Smooth muscle cell of bladder (primary cell): Measurements from ENCODE around the gene MEF2B. TPM values are rescaled to one million over a fixed set of nuclear protein-coding genes. Genes with fewer than 3 reads are reported as not detected.

Source experiments
- total RNA-seq: library from RNA; depleted of rRNA; stranded (reverse); fragments of >200 nt; gene quantifications from 2 replicates; pipeline ENCODE4 v1.2.3, GENCODE V29; 2014

MEF2B gene
- total RNA-seq = 0.09 and 0.14 TPM in 2 replicates

GRCh38 chr19:19170053-19170872 lies at the start of gene MEF2B:
MEF2B (minus strand) TSS chr19:19170263; CDS start chr19:19150735, 19,528 bp downstream.

DNA sequence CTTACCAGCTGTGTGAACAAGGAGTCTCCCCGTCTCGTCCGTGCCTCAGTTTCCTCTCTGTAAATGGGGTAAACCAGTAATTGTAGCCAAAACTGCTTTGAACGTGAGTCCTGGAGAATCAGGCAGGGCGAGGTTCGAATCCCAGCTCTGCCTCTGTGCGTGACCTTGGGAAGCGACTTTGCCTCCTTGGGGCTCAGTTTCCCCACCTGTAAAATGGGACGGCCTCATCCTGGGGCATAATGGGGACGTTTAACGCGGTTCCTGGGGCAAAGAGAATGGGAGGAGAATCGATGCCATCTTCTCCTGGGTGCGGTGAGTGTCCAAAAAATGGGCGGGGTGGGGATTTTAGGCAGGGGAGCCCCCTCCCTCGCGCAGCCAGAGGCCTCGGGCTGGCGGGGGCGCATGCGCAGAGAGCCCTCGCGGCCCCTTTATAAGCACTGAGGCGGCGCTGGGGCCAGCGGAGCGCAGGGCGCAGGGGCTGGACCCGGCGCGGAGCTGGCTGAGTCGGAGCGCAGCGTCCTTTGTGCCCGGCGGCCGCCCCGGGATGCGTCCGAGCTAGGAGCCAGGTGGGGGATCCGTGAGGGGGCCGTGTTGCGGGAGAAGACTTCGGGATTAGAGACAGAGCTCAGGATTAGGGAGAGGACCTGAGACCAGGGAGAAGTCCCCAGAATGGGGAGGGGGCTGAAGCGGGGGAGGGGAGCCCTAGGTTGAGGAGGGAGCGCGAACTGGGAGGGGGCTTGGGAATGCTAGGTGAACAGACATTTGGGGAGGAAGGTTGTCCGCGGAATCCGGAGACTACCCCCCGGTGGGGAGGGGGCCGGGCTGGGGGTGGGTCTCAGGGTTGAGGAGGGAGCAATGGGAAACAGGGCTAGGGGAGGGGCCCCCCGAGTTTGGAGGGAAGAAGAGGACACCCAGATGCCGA lies 41.7 kb upstream of the MEF2B start, which contains the start of gene NCAN:
Gene NCAN (plus strand): TSS at position 460 of the 922 bp plus-strand sequence. CDS start 4,996 bp downstream, outside the sequence.

GRCh38 chr19:19203012-19203856 lies 33.2 kb upstream of the MEF2B start, which contains the start of gene NR2C2AP:
NR2C2AP (minus strand) TSS chr19:19203414; CDS start chr19:19203060, 354 bp downstream.

GRCh38 chr19:19192078-19192882 lies 22.2 kb upstream of the MEF2B start, which contains the start of the genes BORCS8 and RFXANK:
BORCS8 (minus strand) TSS chr19:19192152; CDS start chr19:19192117, 35 bp downstream.
RFXANK (plus strand) TSS chr19:19192258; CDS start chr19:19193947, 1,689 bp downstream.

DNA sequence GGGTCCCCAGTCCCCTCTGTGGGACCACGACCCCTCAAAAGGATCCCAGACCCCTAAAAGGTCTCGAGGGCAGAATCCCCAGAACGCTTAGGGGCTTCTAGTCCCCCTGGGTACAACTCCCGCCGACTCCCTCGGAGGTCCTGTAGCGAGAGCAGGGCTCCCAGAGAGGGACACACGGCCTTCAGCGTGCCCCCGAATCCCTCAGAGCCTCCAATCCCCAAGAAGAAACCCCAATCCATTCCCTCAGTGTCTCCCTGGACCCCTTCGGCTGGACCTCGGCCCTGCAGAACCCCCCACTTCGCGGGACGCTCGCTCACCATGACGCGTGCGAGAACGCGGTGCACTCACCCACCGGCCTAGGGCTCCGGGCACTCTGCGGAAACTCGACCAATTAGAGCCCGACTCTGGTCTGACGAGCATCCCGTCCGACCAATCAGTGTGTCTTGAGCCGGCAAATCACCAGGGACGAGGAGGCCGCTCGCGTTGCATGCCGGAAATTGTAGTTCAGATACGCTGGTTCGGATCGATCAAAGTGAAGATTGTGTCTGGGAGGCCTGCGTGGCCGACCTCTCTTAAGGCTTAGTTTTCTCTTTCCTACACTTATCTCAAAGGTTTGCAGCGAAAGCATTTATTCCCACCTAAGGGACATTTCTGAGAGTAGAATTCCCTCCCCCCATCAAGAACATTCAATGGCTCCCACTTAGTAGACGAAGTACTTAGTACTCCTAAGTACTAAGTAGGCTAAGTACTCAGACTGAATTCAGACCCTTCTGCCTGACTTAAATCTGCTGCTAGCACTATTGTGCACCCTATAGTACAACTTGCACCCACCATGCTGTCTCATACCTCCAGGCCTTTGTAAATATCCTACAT lies 31.7 kb downstream of the MEF2B start, which contains the start of gene TMEM161A:
Gene TMEM161A (minus strand): TSS at position 370 of the 873 bp plus-strand sequence. CDS start 50 bp downstream, at position 320.

Other genes with a start within 250 kb of the MEF2B start
- 51.9 and 72.1 TPM in 2 replicates for gene HOMER3, start 229.0 kb downstream of the MEF2B start, total RNA-seq
- gene SUGP2, start 136.7 kb downstream of the MEF2B start, total RNA-seq = 23.3 and 27.3 TPM in 2 replicates
- 25.1 and 27.7 TPM in 2 replicates for gene ARMC6, start 136.7 kb downstream of the MEF2B start, total RNA-seq
- gene SLC25A42, start 106.3 kb downstream of the MEF2B start, total RNA-seq = 4.4 and 5.7 TPM in 2 replicates
- 28.9 and 31.7 TPM in 2 replicates for gene TMEM161A, start 31.8 kb downstream of the MEF2B start, total RNA-seq
- gene BORCS8, start 21.9 kb upstream of the MEF2B start, total RNA-seq = 15.5 and 17.5 TPM in 2 replicates
- 56.2 and 64.3 TPM in 2 replicates for gene RFXANK, start 22.0 kb upstream of the MEF2B start, total RNA-seq
- 3.3 and 4.7 TPM in 2 replicates for gene NR2C2AP, start 33.2 kb upstream of the MEF2B start, total RNA-seq
- gene NCAN, start 41.7 kb upstream of the MEF2B start, total RNA-seq = not detected in 2 replicates
- 1.3 and 2.0 TPM in 2 replicates for gene TM6SF2, start 103.0 kb upstream of the MEF2B start, total RNA-seq
- gene SUGP1, start 150.2 kb upstream of the MEF2B start, total RNA-seq = 26.5 and 33.8 TPM in 2 replicates
- 16.8 and 27.0 TPM in 2 replicates for gene MAU2, start 150.6 kb upstream of the MEF2B start, total RNA-seq
- 17.8 and 30.2 TPM in 2 replicates for gene GATAD2A, start 235.4 kb upstream of the MEF2B start, total RNA-seq